ENCODE data around the gene ZNF408. TPM values are rescaled to one million over a fixed set of nuclear protein-coding genes. Genes with fewer than 3 reads are reported as not detected.

The ZNF408 gene
- total and polyA plus RNA-seq, 2 of the 13 experiments (the other 11 are each of a cell fraction or from before 2014, with no cell fraction given), result 11.2 to 12.5 TPM

GRCh38 chr11:46690702-46691101 is 10.1 kb upstream of the ZNF408 start (continued):
- TF ChIP-seq PRPF4 (IDR thresholded peaks at IDR 0.05; ENCODE audit: low read depth, low read length, poor library complexity, severe bottlenecking) (no peak), ZNF614 (CRISPR knock-in tag; IDR thresholded peaks at IDR 0.05; ENCODE audit: borderline replicate concordance) (0 out of 2 replicates have a peak, but pooled peaks have one; percentile 50), ZNF766 (CRISPR knock-in tag; IDR thresholded peaks at IDR 0.05; ENCODE audit: borderline replicate concordance) (no peak), FOXK1 (CRISPR knock-in tag; IDR thresholded peaks at IDR 0.05; ENCODE audit: borderline replicate concordance, low read depth) (peak; percentile 57; the same call in 1 of the 2 replicates), GABPA (IDR thresholded peaks at IDR 0.05; ENCODE audit: low read depth, low read length) (no peak), GABPA (CRISPR knock-in tag; IDR thresholded peaks at IDR 0.05; ENCODE audit: low read depth) (0 out of 2 replicates have a peak, but pooled peaks have one; percentile 12), ZNF24 (IDR thresholded peaks at IDR 0.05) (no peak), GFI1 (CRISPR knock-in tag; IDR thresholded peaks at IDR 0.05; ENCODE audit: borderline replicate concordance) (peak; percentile 71; the same call in 1 of the 2 replicates), RXRB (CRISPR knock-in tag; IDR thresholded peaks at IDR 0.05; ENCODE audit: borderline replicate concordance) (peak; percentile 42; the same call in 1 of the 2 replicates), HNF4A (CRISPR knock-in tag; IDR thresholded peaks at IDR 0.05) (peak; percentile 29; the same call in 1 of the 2 replicates), ZNF30 (CRISPR knock-in tag; IDR thresholded peaks at IDR 0.05) (no peak), ZNF552 (CRISPR knock-in tag; IDR thresholded peaks at IDR 0.05; ENCODE audit: borderline replicate concordance) (no peak), ZNF10 (CRISPR knock-in tag; IDR thresholded peaks at IDR 0.05; ENCODE audit: borderline replicate concordance, low read depth) (no peak), ZNF383 (CRISPR knock-in tag; IDR thresholded peaks at IDR 0.05; ENCODE audit: borderline replicate concordance) (no peak), RCOR2 (CRISPR knock-in tag; IDR thresholded peaks at IDR 0.05) (peak; percentile 14; the same call in 1 of the 2 replicates), NR2F6 (IDR thresholded peaks at IDR 0.05) (peak; percentile 37), NR2F6 (CRISPR knock-in tag; IDR thresholded peaks at IDR 0.05) (0 out of 2 replicates have a peak, but pooled peaks have one; percentile 10), HDAC2 (CRISPR knock-in tag; IDR thresholded peaks at IDR 0.05) (no peak), TEAD3 (CRISPR knock-in tag; optimal IDR thresholded peaks at IDR 0.05; ENCODE audit: borderline replicate concordance) (peak; percentile 33), SAP130 (CRISPR knock-in tag; IDR thresholded peaks at IDR 0.05; ENCODE audit: low read depth) (peak; percentile 9; the same call in 1 of the 2 replicates), ZNF281 (CRISPR knock-in tag; IDR thresholded peaks at IDR 0.05; ENCODE audit: borderline replicate concordance) (no peak), ZNF670 (CRISPR knock-in tag; IDR thresholded peaks at IDR 0.05; ENCODE audit: borderline replicate concordance) (no peak), NFYB (CRISPR knock-in tag; IDR thresholded peaks at IDR 0.05) (no peak), FOXP1 (IDR thresholded peaks at IDR 0.05) (no peak; the same call in 1 of the 2 replicates), FOXP1 (CRISPR knock-in tag; IDR thresholded peaks at IDR 0.05) (peak; percentile 83), RXRA (CRISPR knock-in tag; IDR thresholded peaks at IDR 0.05) (peak; percentile 27; the same call in 1 of the 2 replicates), ZNF362 (CRISPR knock-in tag; IDR thresholded peaks at IDR 0.05; ENCODE audit: borderline replicate concordance) (peak; percentile 92), SIN3A (IDR thresholded peaks at IDR 0.05; ENCODE audit: borderline replicate concordance, low read depth, low read length) (0 out of 2 replicates have a peak, but pooled peaks have one; percentile 38)
